HEK293T (cell line): ENCODE results near the gene APCS.

Experiments
- CTCF ChIA-PET: fragments of 350-600 bp; formaldehyde crosslinking; extraction: SDS; loops from one replicate; lab custom pipeline; 2021; ENCODE audit warnings: antibody characterized with exemption, inconsistent platforms; lab: Yijun Ruan, JAX
- POLR2A ChIA-PET: fragments of 350-600 bp; formaldehyde crosslinking; extraction: SDS; loops from one replicate; lab custom pipeline; 2020; ENCODE audit warnings: antibody characterized with exemption, inconsistent platforms; lab: Yijun Ruan, JAX
- DNase-seq: peaks from one replicate; pipeline ENCODE4 v3.0.0; 2012; ENCODE audit warnings: mixed read lengths; ENCODE audit errors: extremely low spot score
- ARNT ChIP-seq: fragments of 450-650 bp; IDR thresholded peaks from 2 replicates; pipeline ENCODE4 v1.6.1; 2017; ENCODE audit warnings: mild to moderate bottlenecking
- BHLHE40 ChIP-seq: fragments of 450-650 bp; IDR thresholded peaks from 2 replicates; pipeline ENCODE4 v1.6.1; 2016; ENCODE audit warnings: mild to moderate bottlenecking, moderate library complexity, borderline replicate concordance
- CTBP1 ChIP-seq: fragments of 450-650 bp; IDR thresholded peaks from 2 replicates; pipeline ENCODE4 v1.6.1; 2016; ENCODE audit warnings: borderline replicate concordance
- ELF4 ChIP-seq: fragments of 450-650 bp; IDR thresholded peaks from 2 replicates; pipeline ENCODE4 v1.6.1; 2017; ENCODE audit warnings: antibody characterized with exemption
- FOXA1 ChIP-seq: fragments of 450-650 bp; IDR thresholded peaks from 2 replicates; pipeline ENCODE4 v1.6.1; 2016; ENCODE audit warnings: mild to moderate bottlenecking
- FOXK2 ChIP-seq: fragments of 450-650 bp; IDR thresholded peaks from 2 replicates; pipeline ENCODE4 v1.6.1; 2016; ENCODE audit warnings: mild to moderate bottlenecking
- FOXM1 ChIP-seq: fragments of 450-650 bp; IDR thresholded peaks from 2 replicates; pipeline ENCODE4 v1.6.1; 2017; ENCODE audit warnings: mild to moderate bottlenecking, borderline replicate concordance
- HDGF ChIP-seq: fragments of 450-650 bp; IDR thresholded peaks from 2 replicates; pipeline ENCODE4 v1.6.1; 2017; ENCODE audit warnings: antibody characterized with exemption, borderline replicate concordance
- L3MBTL2 ChIP-seq: fragments of 450-650 bp; conservative IDR thresholded peaks from 2 replicates; pipeline ENCODE4 v1.6.1; 2016; ENCODE audit warnings: mild to moderate bottlenecking
- LEF1 ChIP-seq: fragments of 450-650 bp; IDR thresholded peaks from 2 replicates; pipeline ENCODE4 v1.6.1; 2017; ENCODE audit warnings: mild to moderate bottlenecking, borderline replicate concordance
- NFRKB ChIP-seq: fragments of 450-650 bp; IDR thresholded peaks from 2 replicates; pipeline ENCODE4 v1.6.1; 2016; ENCODE audit warnings: mild to moderate bottlenecking, moderate library complexity
- PKNOX1 ChIP-seq: fragments of 450-650 bp; IDR thresholded peaks from 2 replicates; pipeline ENCODE4 v1.6.1; 2016
- SP1 ChIP-seq: fragments of 450-650 bp; IDR thresholded peaks from 2 replicates; pipeline ENCODE4 v1.6.1; 2017
- SUZ12 ChIP-seq: fragments of 450-650 bp; IDR thresholded peaks from 2 replicates; pipeline ENCODE4 v1.6.1; 2016; ENCODE audit warnings: mild to moderate bottlenecking
- TARDBP ChIP-seq: fragments of 450-650 bp; IDR thresholded peaks from 2 replicates; pipeline ENCODE4 v1.6.1; 2016
- ZNF384 ChIP-seq: fragments of 450-650 bp; IDR thresholded peaks from 2 replicates; pipeline ENCODE4 v1.6.1; 2016

The APCS gene

GRCh38 chr1:159562680-159563079 lies 24.9 kb upstream of the APCS start:
- no peak for TF ChIP-seq CTBP1
- TF ChIP-seq SP1 = no peak
- no peak for TF ChIP-seq ZNF384
- no peak for TF ChIP-seq LEF1
- TF ChIP-seq SUZ12 = no peak
- no peak for TF ChIP-seq PKNOX1
- no peak for TF ChIP-seq BHLHE40
- TF ChIP-seq FOXK2 = no peak
- no peak for TF ChIP-seq HDGF
- TF ChIP-seq FOXM1 = no peak
- TF ChIP-seq NFRKB = no peak
- no peak for TF ChIP-seq ELF4
- no peak for TF ChIP-seq ARNT
- TF ChIP-seq L3MBTL2 = no peak
- no peak for TF ChIP-seq TARDBP
- TF ChIP-seq FOXA1 = no peak
- ChIA-PET POLR2A (no interaction called here), CTCF (no interaction called here)
- DNase-seq = no peak

GRCh38 chr1:159577446-159577845 lies 10.2 kb upstream of the APCS start:
- POLR2A ChIA-PET = no interaction called here
- CTCF ChIA-PET = no interaction called here
- no peak for DNase-seq
- TF ChIP-seq L3MBTL2 = no peak
- TF ChIP-seq ZNF384 = no peak
- no peak for TF ChIP-seq TARDBP
- no peak for TF ChIP-seq CTBP1
- TF ChIP-seq SP1 = no peak
- no peak for TF ChIP-seq FOXK2
- TF ChIP-seq HDGF = no peak
- no peak for TF ChIP-seq FOXM1
- TF ChIP-seq FOXA1 = no peak
- no peak for TF ChIP-seq ELF4
- no peak for TF ChIP-seq ARNT
- TF ChIP-seq SUZ12 = no peak
- no peak for TF ChIP-seq LEF1
- TF ChIP-seq NFRKB = no peak
- no peak for TF ChIP-seq BHLHE40
- no peak for TF ChIP-seq PKNOX1

- CTCF ChIA-PET = interaction anchor here (0.6 kb wide), 1 partner anchor 144 kb away, joined by 3 read pairs; no protein-coding TSS in a partner anchor
- DNase-seq = no peak
Measured at GRCh38 chr1:159580340-159580739, 7.3 kb upstream of the APCS start.

GRCh38 chr1:159581422-159581821 lies 6.2 kb upstream of the APCS start:
- ChIA-PET POLR2A (no interaction called here), CTCF (no interaction called here)
- no peak for DNase-seq
- TF ChIP-seq ZNF384 (no peak), FOXM1 (no peak), FOXK2 (no peak), FOXA1 (no peak), PKNOX1 (no peak), NFRKB (no peak), HDGF (no peak), BHLHE40 (no peak), L3MBTL2 (no peak), TARDBP (no peak), CTBP1 (no peak), LEF1 (no peak), ARNT (no peak), ELF4 (no peak), SUZ12 (no peak), SP1 (no peak)

More at GRCh38 chr1:159580340-159580739, 7.3 kb upstream of the APCS start:
- TF ChIP-seq PKNOX1 = no peak
- TF ChIP-seq SP1 = no peak
- TF ChIP-seq FOXM1 = no peak
- no peak for TF ChIP-seq HDGF
- no peak for TF ChIP-seq FOXK2
- TF ChIP-seq ELF4 = no peak
- POLR2A ChIA-PET = no interaction called here

GRCh38 chr1:159584536-159584935 lies 3.1 kb upstream of the APCS start:
- ChIA-PET POLR2A (no interaction called here), CTCF (no interaction called here)
- DNase-seq = no peak
- TF ChIP-seq HDGF (no peak), TARDBP (no peak), FOXK2 (no peak), L3MBTL2 (no peak)

- no peak for TF ChIP-seq ARNT
- no peak for TF ChIP-seq FOXM1
- TF ChIP-seq LEF1 = no peak
- TF ChIP-seq FOXA1 = no peak
- no peak for TF ChIP-seq ZNF384
- TF ChIP-seq CTBP1 = no peak
- TF ChIP-seq SUZ12 = no peak
- no peak for TF ChIP-seq PKNOX1
- TF ChIP-seq NFRKB = no peak
- TF ChIP-seq TARDBP = no peak
- TF ChIP-seq ELF4 = no peak
- TF ChIP-seq L3MBTL2 = no peak
- no peak for TF ChIP-seq FOXK2
- CTCF ChIA-PET = no interaction called here
- DNase-seq = no peak
- POLR2A ChIA-PET = no interaction called here
Measured at GRCh38 chr1:159591981-159592380, 4.4 kb downstream of the APCS start.
